Heart right ventricle (tissue), 16 donors: Measurements from ENCODE around the gene NTHL1. TPM values are rescaled to one million over a fixed set of nuclear protein-coding genes. Genes with fewer than 3 reads are reported as not detected.

Experiments used
- ATAC-seq, 8 donors: fragments of 200-7000 bp; cut with Tn5 transposase; one replicate each; pipeline ENCODE4 v1.9.1; 2020; ENCODE audit warnings: mild to moderate bottlenecking in 8 of 8, moderate library complexity in 8 of 8, moderate number of reproducible peaks in 1 of 8
- DNase-seq, 2 donors: peaks; one replicate each; pipeline ENCODE4 v3.0.0-alpha.2; 2020
- H3K27ac ChIP-seq, 10 donors: fragments of 200-600 bp; sonication (generic) in 2 of 10; one replicate each; pipeline versions ENCODE4 v1.5.0 to v1.8.0; 2020 to 2022; ENCODE audit warnings: mild to moderate bottlenecking in 3 of 10
- H3K27me3 ChIP-seq, 7 donors: fragments of 200-600 bp; one replicate each; pipeline ENCODE4 v1.8.0; 2021 to 2022; ENCODE audit warnings: mild to moderate bottlenecking in 2 of 7
- H3K36me3 ChIP-seq, 9 donors: fragments of 200-600 bp; sonication (generic) in 1 of 9; one replicate each; pipeline versions ENCODE4 v1.5.0 to v1.8.0; 2020 to 2022; ENCODE audit warnings: mild to moderate bottlenecking in 2 of 9
- H3K4me1 ChIP-seq, 9 donors: fragments of 200-600 bp; sonication (generic) in 1 of 9; one replicate each; pipeline versions ENCODE4 v1.5.0 to v1.8.0; 2020 to 2022; ENCODE audit warnings: mild to moderate bottlenecking in 4 of 9
- H3K4me3 ChIP-seq, 10 donors: fragments of 200-600 bp; sonication (generic) in 2 of 10; one replicate each; pipeline versions ENCODE4 v1.5.0 to v1.8.0; 2020 to 2022; ENCODE audit warnings: mild to moderate bottlenecking in 7 of 10, moderate library complexity in 2 of 10
- H3K9me3 ChIP-seq, 11 donors: fragments of 200-600 bp in 10 of 11; sonication (generic) in 2 of 11; one replicate each; pipeline versions ENCODE4 v1.5.0 to v1.8.0; 2013 to 2022; ENCODE audit warnings: mild to moderate bottlenecking in 2 of 11, control low read depth in 1 of 11, moderate library complexity in 1 of 11
- WGBS, 2 donors: extraction: QIAGEN DNeasy Blood & Tissue Kit; methylation state at CpG; one replicate each; pipeline ENCODE4 v1.1.7; 2013; ENCODE audit warnings: inconsistent platforms in 1 of 2; 5-methylcytosine and 5-hydroxymethylcytosine counted together
- intact Hi-C, 10 donors: fragments of 100-400 bp; cut with DNase I; formaldehyde crosslinking; loops; one replicate each; pipeline versions ENCODE4 v1.11.1 to v1.14.2; 2022
- polyA plus RNA-seq, 2 donors: library from polyadenylated mRNA; stranded (reverse); fragments of 200-250 nt; gene quantifications; one replicate each; pipeline ENCODE4 v1.2.3, GENCODE V29; 2013
- total RNA-seq, 10 donors: library from RNA; stranded (reverse); fragmentation: NEBNext Ultra II Directional in 3 of 10; extraction: Animal tissue kit (Norgen Biotek cat#: 25700) in 3 of 10; gene quantifications; one replicate each; pipeline versions ENCODE4 v1.2.1 to v1.2.4, GENCODE V29; 2021 to 2023
- TF ChIP-seq, protein P1 (sequence below), 9 donors: fragments of 200-600 bp; sonication (generic) in 2 of 9; IDR thresholded peaks; one replicate each; pipeline versions ENCODE4 v1.5.0 to v1.8.0; 2021 to 2022; ENCODE audit warnings: antibody characterized with exemption in 9 of 9, mild to moderate bottlenecking in 5 of 9, moderate library complexity in 1 of 9
- donor health status: Arrhythmogenic right ventricular cardiomyopathy.
- donor health status: ischemic (EF 13 %, LVEDD 7.1; RV severe dilation, severe dysfunction).
- donor health status: healthy with polysubstance abuse.
- donor health status: DM: no; HTN: yes; CAD: no.
- donor health status: DM: no; HTN: no; CAD: no.
- donor health status: ischemic (EF 25% LVEDD 6.9; RV normal size, moderate dysfunction).
- donor health status: ischemic (EF 25% LVEDD 5.7; RV mildly dilated, moderate dysfunction).
- donor health status: healthy.
- donor health status: DM: yes; HTN: yes; CAD: no.
- donor health status: Ischemic cardiomyopathy.
- donor health status: ischemic (EF 35%, LVEDD 5.7; RV mildly dilated, moderate dysfunction).
- donor health status: nonischemic (EF 11% LVEDD 7.7; RV severe dilation, severe dysfunction).
- donor health status: DM: yes; HTN: yes; CAD: no.
- donor health status: PGD.
- donor health status: ischemic (EF 29% LVEDD 5.4; RV normal size, mild dysfunction).
- donor health status: nonischemic (EF 23%, LVEDD 6.1; RV moderate dilation, normal function).

The NTHL1 gene
- total and polyA plus RNA-seq, 12 donors = 9.8 to 51.9 (median 13.9) TPM

DNA sequence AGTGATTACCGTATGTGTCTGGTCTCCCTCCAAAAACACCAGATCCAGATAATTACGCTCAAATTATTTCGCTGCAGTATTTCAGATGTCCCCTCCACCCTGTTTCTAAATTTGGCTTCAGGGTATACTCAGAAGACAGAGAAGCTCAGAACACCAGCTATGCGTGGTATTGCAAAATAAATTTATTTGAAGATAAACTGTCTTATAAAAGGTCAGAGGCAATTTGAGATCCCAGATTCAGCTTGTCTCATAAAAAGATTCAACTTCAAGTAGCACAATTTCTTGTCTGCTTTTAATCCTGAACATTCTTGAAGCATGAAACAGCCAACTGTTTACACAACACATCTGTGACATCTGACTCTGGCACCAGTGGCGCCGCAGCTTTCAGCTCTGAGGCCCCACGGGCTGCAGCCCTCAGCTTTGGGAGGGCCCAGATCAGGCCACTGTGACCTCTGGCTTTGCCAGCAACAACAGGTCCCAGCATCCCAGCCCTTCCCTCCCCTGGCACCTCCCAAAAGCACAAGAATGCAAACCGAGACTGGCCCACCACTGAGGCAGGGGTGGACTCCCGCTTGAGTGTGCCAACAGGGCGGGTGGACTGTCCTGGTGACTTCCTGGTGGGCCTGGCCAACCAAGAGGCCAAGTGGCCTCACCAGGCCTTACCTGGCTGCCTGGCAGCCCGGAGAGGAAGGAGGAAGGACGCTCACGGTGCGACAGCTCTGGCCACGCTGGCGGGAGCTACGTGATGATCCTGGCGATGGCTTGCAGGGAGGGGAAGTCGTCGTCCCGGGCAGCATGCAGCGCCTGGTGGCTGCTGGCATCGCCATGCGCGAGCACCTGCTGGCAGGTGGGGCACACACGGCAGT is 49.9 kb downstream of the NTHL1 start:
- Histone ChIP-seq H3K4me3 (no peak overlapping the region), H3K9me3 (no peaks in the 10 kb centered on the region), H3K4me1 (peaks cover 0 to 5% (median 0%) of the 10 kb centered on the region in 9 donors), H3K36me3 (peaks cover 16 to 67% (median 57%) of the 10 kb centered on the region in 9 donors), H3K27me3 (no peaks in the 10 kb centered on the region), H3K27ac (no peak overlapping the region)
- intact Hi-C loops = no loop called here
- TF ChIP-seq, protein P1, sequence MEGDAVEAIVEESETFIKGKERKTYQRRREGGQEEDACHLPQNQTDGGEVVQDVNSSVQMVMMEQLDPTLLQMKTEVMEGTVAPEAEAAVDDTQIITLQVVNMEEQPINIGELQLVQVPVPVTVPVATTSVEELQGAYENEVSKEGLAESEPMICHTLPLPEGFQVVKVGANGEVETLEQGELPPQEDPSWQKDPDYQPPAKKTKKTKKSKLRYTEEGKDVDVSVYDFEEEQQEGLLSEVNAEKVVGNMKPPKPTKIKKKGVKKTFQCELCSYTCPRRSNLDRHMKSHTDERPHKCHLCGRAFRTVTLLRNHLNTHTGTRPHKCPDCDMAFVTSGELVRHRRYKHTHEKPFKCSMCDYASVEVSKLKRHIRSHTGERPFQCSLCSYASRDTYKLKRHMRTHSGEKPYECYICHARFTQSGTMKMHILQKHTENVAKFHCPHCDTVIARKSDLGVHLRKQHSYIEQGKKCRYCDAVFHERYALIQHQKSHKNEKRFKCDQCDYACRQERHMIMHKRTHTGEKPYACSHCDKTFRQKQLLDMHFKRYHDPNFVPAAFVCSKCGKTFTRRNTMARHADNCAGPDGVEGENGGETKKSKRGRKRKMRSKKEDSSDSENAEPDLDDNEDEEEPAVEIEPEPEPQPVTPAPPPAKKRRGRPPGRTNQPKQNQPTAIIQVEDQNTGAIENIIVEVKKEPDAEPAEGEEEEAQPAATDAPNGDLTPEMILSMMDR (IDR thresholded peaks at IDR 0.05) = no peak
- WGBS, 2 donors = 89 to 90% methylated on average over 25 to 26 of the region's 26 CpGs
- ATAC-seq (peak in 1 of 8 donors; percentile 10), DNase-seq (no peak)

DNA sequence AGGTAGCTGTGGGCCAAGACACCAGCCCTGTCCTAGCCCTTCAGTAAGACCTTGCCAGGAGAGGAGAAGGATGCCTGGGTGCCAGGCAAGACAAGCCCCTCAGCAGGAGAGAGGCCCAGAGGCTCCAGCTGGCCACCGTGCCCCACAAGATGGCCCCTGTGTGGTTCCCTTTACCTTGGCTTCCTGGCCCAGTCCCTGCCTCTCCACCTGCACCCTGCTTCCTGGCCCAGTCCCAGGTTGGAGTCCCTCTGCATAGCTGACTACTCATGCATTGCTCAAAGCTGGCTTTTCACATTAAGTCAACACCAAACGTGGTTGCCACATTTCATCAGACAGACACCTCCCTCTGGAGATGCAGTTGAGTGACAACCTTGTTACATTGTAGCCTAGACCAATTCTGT is 53.9 kb downstream of the NTHL1 start:
- DNase-seq (no peak), ATAC-seq (no peak)
- H3K9me3 ChIP-seq = no peaks in the 10 kb centered on the region
- TF ChIP-seq, protein P1 (IDR thresholded peaks at IDR 0.05) = no peak
- intact Hi-C loops = no loop called here
- H3K4me3 ChIP-seq = no peak overlapping the region
- H3K36me3 ChIP-seq = peaks cover 0 to 27% (median 18%) of the 10 kb centered on the region in 9 donors
- 69 to 76% methylated on average over 2 of the region's 2 CpGs for WGBS, 2 donors
- H3K27ac ChIP-seq = no peak overlapping the region
- peaks cover 12 to 32% (median 26%) of the 10 kb centered on the region in 7 donors for H3K27me3 ChIP-seq
- peaks cover 5 to 31% (median 22%) of the 10 kb centered on the region in 9 donors for H3K4me1 ChIP-seq

DNA sequence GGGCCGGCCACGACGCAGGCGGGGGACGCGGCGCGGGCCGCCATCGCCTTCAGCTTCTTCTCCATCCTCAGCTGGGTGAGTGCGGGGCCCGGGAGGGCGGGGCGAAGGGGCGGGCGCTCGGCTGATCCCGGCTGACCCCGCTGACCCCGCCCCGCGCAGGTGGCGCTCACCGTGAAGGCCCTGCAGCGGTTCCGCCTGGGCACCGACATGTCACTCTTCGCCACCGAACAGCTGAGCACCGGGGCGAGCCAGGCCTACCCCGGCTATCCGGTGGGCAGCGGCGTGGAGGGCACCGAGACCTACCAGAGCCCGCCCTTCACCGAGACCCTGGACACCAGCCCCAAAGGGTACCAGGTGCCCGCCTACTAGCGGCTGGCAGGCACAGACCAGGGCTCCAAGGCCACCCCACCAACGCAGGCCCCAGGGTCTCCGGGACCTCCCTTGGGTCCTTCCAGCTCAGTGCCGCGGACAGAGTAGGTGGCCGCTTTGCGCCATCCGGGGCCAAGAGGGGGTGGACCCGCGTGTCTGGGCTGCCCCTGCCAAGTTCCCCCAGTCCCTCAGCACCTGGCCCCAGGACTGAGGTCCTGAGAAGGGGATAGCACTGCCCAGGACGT is 54.8 kb downstream of the NTHL1 start:
- WGBS, 2 donors = 42 to 52% methylated on average over 35 to 50 of the region's 50 CpGs
- TF ChIP-seq, protein P1 (IDR thresholded peaks at IDR 0.05) = no peak
- H3K27me3 ChIP-seq = peaks cover 12 to 40% (median 36%) of the 10 kb centered on the region in 7 donors
- H3K36me3 ChIP-seq = peaks cover 0 to 18% (median 11%) of the 10 kb centered on the region in 9 donors
- intact Hi-C loops = no loop called here
- DNase-seq (no peak), ATAC-seq (peak in 4 of 8 donors; percentile 0 to 25 (median 2))
- H3K27ac ChIP-seq = no peak overlapping the region
- H3K9me3 ChIP-seq = no peaks in the 10 kb centered on the region
- peak overlapping the region in 7 of 10 donors; percentile 39 to 60 (median 53) for H3K4me3 ChIP-seq
- peaks cover 5 to 27% (median 22%) of the 10 kb centered on the region in 9 donors for H3K4me1 ChIP-seq

DNA sequence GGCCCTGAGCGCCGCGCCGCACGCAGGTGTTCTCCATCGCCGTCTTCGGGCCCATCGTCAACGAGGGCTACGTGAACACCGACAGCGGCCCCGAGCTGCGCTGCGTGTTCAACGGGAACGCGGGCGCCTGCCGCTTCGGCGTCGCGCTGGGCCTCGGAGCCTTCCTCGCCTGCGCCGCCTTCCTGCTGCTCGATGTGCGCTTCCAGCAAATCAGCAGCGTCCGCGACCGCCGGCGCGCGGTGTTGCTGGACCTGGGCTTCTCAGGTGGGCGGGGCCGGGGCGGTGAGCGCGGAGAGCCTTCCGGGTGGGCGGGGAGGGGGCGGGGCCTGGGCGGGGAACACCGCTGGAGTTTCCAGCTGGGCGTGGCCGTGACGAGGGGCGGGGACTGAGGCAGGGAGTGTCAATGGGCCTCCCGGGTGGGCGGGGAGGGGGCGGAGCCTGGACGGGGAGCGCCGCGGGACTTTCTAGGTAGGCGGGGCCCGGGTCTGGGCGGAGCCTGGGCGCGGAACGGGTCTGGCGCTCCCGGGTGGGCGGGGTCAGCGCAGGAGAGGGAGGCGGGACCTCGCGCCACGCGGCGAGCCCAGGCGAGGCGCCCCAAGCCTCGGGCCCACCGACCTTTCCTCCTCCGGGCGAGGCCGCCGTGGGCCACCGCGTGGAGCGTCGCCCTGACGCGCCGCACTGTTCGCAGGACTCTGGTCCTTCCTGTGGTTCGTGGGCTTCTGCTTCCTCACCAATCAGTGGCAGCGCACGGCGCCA is 55.5 kb downstream of the NTHL1 start:
- Histone ChIP-seq H3K27me3 (peaks cover 12 to 40% (median 36%) of the 10 kb centered on the region in 7 donors), H3K4me1 (peaks cover 5 to 27% (median 22%) of the 10 kb centered on the region in 9 donors), H3K4me3 (peak overlapping the region in 9 of 10 donors; percentile 31 to 60 (median 50)), H3K36me3 (peaks cover 0 to 13% (median 5%) of the 10 kb centered on the region in 9 donors), H3K27ac (peak overlapping the region in 2 of 10 donors; percentile 14 to 77), H3K9me3 (no peaks in the 10 kb centered on the region)
- TF ChIP-seq, protein P1 (IDR thresholded peaks at IDR 0.05) = peak in 2 of 9 donors; percentile 8 to 12
- intact Hi-C loops = no loop called here
- ATAC-seq = peak; percentile 86 to 94 (median 90)
- DNase-seq = peak; percentile 93 to 98
- WGBS, 2 donors = 1 to 4% methylated on average over 54 to 95 of the region's 96 CpGs
